SK-N-MC (cell line): Measurements from ENCODE around the gene TACR1.

Experiments
- EZH2 ChIP-seq: fragments of 200-600 bp; sonication (generic); IDR thresholded peaks from one replicate; pipeline ENCODE4 v1.6.1; 2017; ENCODE audit warnings: antibody characterized with exemption
- FOXP2 ChIP-seq: optimal IDR thresholded peaks from 2 replicates; pipeline ENCODE3; 2011; ENCODE audit warnings: mild to moderate bottlenecking, moderate library complexity; ENCODE audit not compliant: insufficient read depth; ENCODE audit errors: extremely low read length, control extremely low read depth
- POLR2AphosphoS5 ChIP-seq: IDR thresholded peaks from 2 replicates; pipeline ENCODE4 v1.6.1; 2012; ENCODE audit warnings: mild to moderate bottlenecking, low read depth, low read length, borderline replicate concordance

- TF ChIP-seq POLR2AphosphoS5, result no peak
- no peak for TF ChIP-seq EZH2
- TF ChIP-seq FOXP2, result no peak
These were observed 34.6 kb upstream of the TACR1 start for GRCh38 chr2:75233965-75234364.
